Loucy (cell line): ENCODE results near the gene DDR2.

Experiments
- H2AFZ ChIP-seq: fragments of 200-600 bp; sonication (generic); 2 replicates; pipeline ENCODE4 v1.6.0; 2016; ENCODE audit warnings: antibody characterized with exemption, mild to moderate bottlenecking, low read length, moderate library complexity
- H3F3A ChIP-seq: fragments of 200-600 bp; 2 replicates; pipeline ENCODE4 v1.6.0; 2016; ENCODE audit warnings: antibody characterized with exemption, low read depth, mild to moderate bottlenecking
- H3K27me3 ChIP-seq: fragments of 200-600 bp; sonication (generic); 2 replicates; pipeline ENCODE4 v1.6.1; 2014; ENCODE audit warnings: low read length, mild to moderate bottlenecking; ENCODE audit not compliant: insufficient read depth, poor library complexity, severe bottlenecking
- H3K36me3 ChIP-seq: fragments of 200-600 bp; sonication (generic); 2 replicates; pipeline ENCODE4 v1.6.1; 2016; ENCODE audit warnings: low read length; ENCODE audit not compliant: insufficient read depth
- H3K4me1 ChIP-seq: fragments of 200-600 bp; sonication (generic); 2 replicates; pipeline ENCODE4 v1.5.1; 2014; ENCODE audit warnings: low read length, mild to moderate bottlenecking; ENCODE audit not compliant: insufficient read depth, poor library complexity, severe bottlenecking
- H3K4me2 ChIP-seq: fragments of 200-600 bp; sonication (generic); 2 replicates; pipeline ENCODE4 v1.6.0; 2014; ENCODE audit warnings: antibody characterized with exemption, low read length, low read depth, mild to moderate bottlenecking; ENCODE audit not compliant: poor library complexity, severe bottlenecking
- H3K4me3 ChIP-seq: fragments of 200-600 bp; sonication (generic); 2 replicates; pipeline ENCODE4 v1.5.1; 2014; ENCODE audit warnings: low read length, mild to moderate bottlenecking, mixed read lengths; ENCODE audit not compliant: poor library complexity, severe bottlenecking
- H3K79me2 ChIP-seq: fragments of 200-600 bp; sonication (generic); 2 replicates; pipeline ENCODE4 v1.6.1; 2014; ENCODE audit warnings: low read length; ENCODE audit not compliant: insufficient read depth
- H3K9ac ChIP-seq: fragments of 200-600 bp; sonication (generic); 2 replicates; pipeline ENCODE4 v1.6.0; 2014; ENCODE audit warnings: mild to moderate bottlenecking, low read depth, low read length, moderate library complexity; ENCODE audit not compliant: poor library complexity, severe bottlenecking
- H3K9me2 ChIP-seq: fragments of 200-600 bp; sonication (generic); replicated peaks from 2 replicates; pipeline ENCODE4 v1.6.1; 2016; ENCODE audit warnings: low read depth, low read length, mixed read lengths
- H3K9me3 ChIP-seq: fragments of 200-600 bp; sonication (generic); 2 replicates; pipeline ENCODE4 v1.6.1; 2014; ENCODE audit warnings: mild to moderate bottlenecking, antibody characterized with exemption, low read length, low read depth; ENCODE audit not compliant: insufficient read depth
- H4K20me1 ChIP-seq: fragments of 200-600 bp; sonication (generic); 2 replicates; pipeline ENCODE4 v1.6.0; 2014; ENCODE audit warnings: antibody characterized with exemption, low read length, mild to moderate bottlenecking; ENCODE audit not compliant: insufficient read depth, poor library complexity, severe bottlenecking
- EZH2phosphoT487 ChIP-seq: fragments of 200-600 bp; IDR thresholded peaks from 2 replicates; pipeline ENCODE4 v1.6.1; 2018; ENCODE audit warnings: antibody characterized with exemption, mild to moderate bottlenecking, moderate library complexity, borderline replicate concordance
- TF ChIP-seq, protein P1 (sequence below): fragments of 200-600 bp; sonication (generic); conservative IDR thresholded peaks from 2 replicates; pipeline ENCODE4 v1.5.1; 2014; ENCODE audit warnings: mild to moderate bottlenecking, antibody characterized with exemption, low read length

DDR2 gene

GRCh38 chr1:162667381-162668080 is 35.3 kb downstream of the DDR2 start:
- H3F3A ChIP-seq = no peaks in the 10 kb centered on the region
- no peaks in the 10 kb centered on the region for H3K27me3 ChIP-seq
- no peak overlapping the region for H3K4me3 ChIP-seq
- H2AFZ ChIP-seq = no peak overlapping the region
- H3K9me2 ChIP-seq = no peaks in the 10 kb centered on the region
- no peaks in the 10 kb centered on the region for H3K36me3 ChIP-seq
- no peaks in the 10 kb centered on the region for H4K20me1 ChIP-seq
- TF ChIP-seq, protein P1, sequence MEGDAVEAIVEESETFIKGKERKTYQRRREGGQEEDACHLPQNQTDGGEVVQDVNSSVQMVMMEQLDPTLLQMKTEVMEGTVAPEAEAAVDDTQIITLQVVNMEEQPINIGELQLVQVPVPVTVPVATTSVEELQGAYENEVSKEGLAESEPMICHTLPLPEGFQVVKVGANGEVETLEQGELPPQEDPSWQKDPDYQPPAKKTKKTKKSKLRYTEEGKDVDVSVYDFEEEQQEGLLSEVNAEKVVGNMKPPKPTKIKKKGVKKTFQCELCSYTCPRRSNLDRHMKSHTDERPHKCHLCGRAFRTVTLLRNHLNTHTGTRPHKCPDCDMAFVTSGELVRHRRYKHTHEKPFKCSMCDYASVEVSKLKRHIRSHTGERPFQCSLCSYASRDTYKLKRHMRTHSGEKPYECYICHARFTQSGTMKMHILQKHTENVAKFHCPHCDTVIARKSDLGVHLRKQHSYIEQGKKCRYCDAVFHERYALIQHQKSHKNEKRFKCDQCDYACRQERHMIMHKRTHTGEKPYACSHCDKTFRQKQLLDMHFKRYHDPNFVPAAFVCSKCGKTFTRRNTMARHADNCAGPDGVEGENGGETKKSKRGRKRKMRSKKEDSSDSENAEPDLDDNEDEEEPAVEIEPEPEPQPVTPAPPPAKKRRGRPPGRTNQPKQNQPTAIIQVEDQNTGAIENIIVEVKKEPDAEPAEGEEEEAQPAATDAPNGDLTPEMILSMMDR = no peak
- no peak for TF ChIP-seq EZH2phosphoT487
- H3K79me2 ChIP-seq = no peaks in the 10 kb centered on the region
- H3K4me2 ChIP-seq = no peak overlapping the region
- H3K9ac ChIP-seq = no peak overlapping the region
- H3K4me1 ChIP-seq = no peaks in the 10 kb centered on the region
- H3K9me3 ChIP-seq = no peaks in the 10 kb centered on the region

DNA sequence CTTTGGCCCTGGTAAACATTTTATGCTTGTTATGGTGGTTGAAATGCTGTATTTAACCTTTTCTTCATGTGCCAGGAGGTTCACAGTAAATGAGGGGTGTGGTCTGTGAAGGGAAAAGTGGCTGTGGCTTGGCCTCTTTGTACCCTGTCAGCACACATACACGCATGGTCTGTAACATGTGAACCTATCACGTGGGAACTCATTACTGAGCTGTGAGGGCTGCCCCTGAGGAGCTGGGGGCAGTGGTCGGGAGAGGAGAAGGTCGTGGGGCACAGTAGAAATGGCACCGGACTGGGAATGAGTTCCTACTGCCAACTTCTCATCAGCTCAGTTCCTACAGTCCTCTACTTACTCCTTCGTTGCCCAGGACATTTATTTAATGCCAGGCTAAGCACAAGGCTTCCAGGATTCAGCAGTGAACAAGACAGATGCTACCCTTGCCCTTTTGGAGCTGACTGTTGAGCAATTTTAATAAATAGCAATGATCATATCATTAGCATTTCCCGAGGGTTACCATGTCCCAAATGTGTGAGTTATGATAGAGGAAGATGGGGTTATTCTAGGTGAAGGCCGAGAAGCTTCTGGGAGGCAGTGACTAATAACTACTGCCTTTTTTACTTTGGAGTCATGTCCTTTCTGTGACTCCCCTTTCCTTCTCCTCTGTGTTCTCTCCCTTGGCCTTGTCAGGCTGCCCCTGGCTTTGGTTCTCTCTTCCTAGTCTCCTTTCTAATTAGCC is 38.8 kb downstream of the DDR2 start:
- H3K4me1 ChIP-seq = no peaks in the 10 kb centered on the region

DNA sequence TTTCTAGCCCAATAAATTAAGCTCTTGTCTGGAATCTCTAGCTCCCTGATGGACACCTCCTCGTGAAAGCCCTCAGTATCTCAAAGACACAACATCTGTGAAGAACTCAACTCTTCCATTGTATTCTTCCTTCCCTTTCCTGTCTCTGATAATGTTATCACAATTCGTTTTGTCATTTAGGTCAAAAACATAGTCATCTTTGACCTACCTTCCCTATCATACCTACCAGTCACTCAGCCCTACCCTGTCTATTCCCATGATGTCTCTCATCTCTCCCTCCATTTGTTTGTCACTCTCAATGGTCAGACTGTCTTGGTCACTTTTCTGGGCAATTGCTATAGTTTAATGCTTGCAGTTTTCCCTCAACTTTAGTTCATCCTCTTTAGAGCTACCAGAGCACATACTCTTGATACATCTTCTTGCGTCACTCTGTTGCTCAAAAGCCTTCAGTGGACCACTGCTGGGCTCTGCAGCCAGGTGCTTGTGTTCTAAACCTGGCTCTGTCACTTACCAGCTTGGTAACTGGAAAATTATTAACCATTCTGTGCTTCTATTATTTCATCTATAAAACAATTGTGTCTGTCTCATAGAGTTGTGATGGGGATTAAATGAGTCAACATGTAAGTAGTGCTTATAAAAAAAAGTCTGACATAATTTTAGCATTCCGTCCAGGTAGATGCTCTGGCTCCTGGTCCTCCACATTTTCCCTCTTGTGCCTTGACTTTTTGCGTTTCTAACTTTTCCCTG is 39.6 kb downstream of the DDR2 start:
- H3K9me2 ChIP-seq = no peaks in the 10 kb centered on the region
- H4K20me1 ChIP-seq = no peaks in the 10 kb centered on the region
- no peak overlapping the region for H3K4me2 ChIP-seq
- H3K27me3 ChIP-seq = no peaks in the 10 kb centered on the region
- H3K9ac ChIP-seq = no peak overlapping the region
- TF ChIP-seq, protein P1 = no peak
- no peak for TF ChIP-seq EZH2phosphoT487
- no peaks in the 10 kb centered on the region for H3K36me3 ChIP-seq
- no peak overlapping the region for H3K4me3 ChIP-seq
- H3K79me2 ChIP-seq = no peaks in the 10 kb centered on the region
- no peaks in the 10 kb centered on the region for H3K4me1 ChIP-seq
- no peak overlapping the region for H2AFZ ChIP-seq
- no peaks in the 10 kb centered on the region for H3F3A ChIP-seq
- no peaks in the 10 kb centered on the region for H3K9me3 ChIP-seq

More for the DNA sequence above, 38.8 kb downstream of the DDR2 start:
- Histone ChIP-seq H3K4me3 (no peak overlapping the region), H3K36me3 (no peaks in the 10 kb centered on the region), H3K4me2 (no peak overlapping the region), H4K20me1 (no peaks in the 10 kb centered on the region), H3K9me2 (no peaks in the 10 kb centered on the region), H3F3A (no peaks in the 10 kb centered on the region), H3K9ac (no peak overlapping the region), H2AFZ (no peak overlapping the region), H3K9me3 (no peaks in the 10 kb centered on the region), H3K27me3 (no peaks in the 10 kb centered on the region), H3K79me2 (no peaks in the 10 kb centered on the region)
- TF ChIP-seq, protein P1 = no peak
- TF ChIP-seq EZH2phosphoT487 = no peak
